H1 (cell line): Measurements from ENCODE around the gene PLP2. TPM values are rescaled to one million over a fixed set of nuclear protein-coding genes. Genes with fewer than 3 reads are reported as not detected.
A peak's percentile ranks its signal among the peaks of the same experiment; 100 is the strongest.

Experiments used
- CTCF ChIA-PET: fragments of 300-600 bp; sonication (Branson Sonifier 250); formaldehyde crosslinking; loops from one replicate; lab custom pipeline; 2021; ENCODE audit not compliant: partially characterized antibody; lab: Charles Lee
- POLR2A ChIA-PET: fragments of 300-600 bp; sonication (Branson Sonifier 250); formaldehyde crosslinking; loops from one replicate; lab custom pipeline; 2021; ENCODE audit warnings: inconsistent platforms; ENCODE audit not compliant: partially characterized antibody; lab: Charles Lee
- DNase-seq, 2 experiments: peaks; one replicate each; pipeline versions ENCODE4 v3.0.0 to v3.0.0-alpha.2; 2010 to 2022; ENCODE audit warnings: low spot score in 2 of 2, low read depth in 1 of 2, mixed read lengths in 1 of 2
- FAIRE-seq: peaks from 2 replicates; lab custom pipeline; 2011; peaks lifted over from hg19 to GRCh38; lab: Jason Lieb, UNC
- H2AFZ ChIP-seq: 2 replicates; pipeline ENCODE4 v1.8.1; 2012; ENCODE audit warnings: low read length, inconsistent platforms
- H2AK5ac ChIP-seq: 2 replicates; pipeline ENCODE4 v1.6.1; 2013; ENCODE audit warnings: low read depth, low read length
- H2BK120ac ChIP-seq: replicated peaks from 2 replicates; pipeline ENCODE3; 2013; ENCODE audit warnings: low read depth, low read length, inconsistent platforms
- H2BK12ac ChIP-seq: 2 replicates; pipeline ENCODE4 v1.6.1; 2013; ENCODE audit warnings: low read depth, low read length
- H2BK15ac ChIP-seq: 2 replicates; pipeline ENCODE4 v1.6.1; 2013; ENCODE audit warnings: low read length
- H2BK20ac ChIP-seq: 2 replicates; pipeline ENCODE4 v1.6.1; 2013; ENCODE audit warnings: low read length
- H2BK5ac ChIP-seq: 2 replicates; pipeline ENCODE4 v1.6.1; 2013; ENCODE audit warnings: low read depth, low read length
- H3K14ac ChIP-seq: 2 replicates; pipeline ENCODE4 v1.6.1; 2013; ENCODE audit warnings: inconsistent platforms; ENCODE audit not compliant: insufficient read length
- H3K18ac ChIP-seq: 2 replicates; pipeline ENCODE4 v1.6.1; 2013; ENCODE audit warnings: low read length; ENCODE audit errors: extremely low read depth
- H3K23ac ChIP-seq: 2 replicates; pipeline ENCODE4 v1.6.1; 2013; ENCODE audit warnings: inconsistent platforms; ENCODE audit not compliant: insufficient read length
- H3K23me2 ChIP-seq: 2 replicates; pipeline ENCODE4 v1.6.1; 2013; ENCODE audit warnings: low read depth, low read length
- H3K27ac ChIP-seq: 2 replicates; pipeline ENCODE4 v1.6.1; 2011; ENCODE audit warnings: low read depth, low read length, inconsistent platforms
- H3K27me3 ChIP-seq, 4 experiments: replicated peaks in 1 of 4; 1 replicate in 1 of 4; 2 replicates in 3 of 4; pipeline versions ENCODE4 v1.6.1 to v1.8.1; 2011 to 2013; ENCODE audit warnings: low read length in 3 of 4, mild to moderate bottlenecking in 3 of 4, inconsistent platforms in 2 of 4, mixed read lengths in 2 of 4, moderate library complexity in 1 of 4; ENCODE audit not compliant: control insufficient read depth in 3 of 4, insufficient read depth in 3 of 4; ENCODE audit errors: extremely low read depth in 1 of 4
- H3K36me3 ChIP-seq, 4 experiments: 2 replicates each; pipeline versions ENCODE4 v1.6.1 to v1.8.1; 2011 to 2013; ENCODE audit warnings: mild to moderate bottlenecking in 4 of 4, low read length in 3 of 4, moderate library complexity in 2 of 4, control low read depth in 1 of 4, inconsistent platforms in 1 of 4; ENCODE audit not compliant: insufficient read depth in 4 of 4, control insufficient read depth in 2 of 4
- H3K4ac ChIP-seq: replicated peaks from 2 replicates; pipeline ENCODE3; 2013; ENCODE audit warnings: low read length, low read depth, mixed read lengths, inconsistent platforms; ENCODE audit not compliant: insufficient read length
- H3K4me1 ChIP-seq, 4 experiments: replicated peaks in 1 of 4; 1 replicate in 1 of 4; 2 replicates in 3 of 4; pipeline versions ENCODE4 v1.6.1 to v1.8.1; 2011 to 2013; ENCODE audit warnings: low read length in 3 of 4, inconsistent platforms in 2 of 4, mixed read lengths in 1 of 4; ENCODE audit not compliant: insufficient read depth in 4 of 4, control insufficient read depth in 3 of 4
- H3K4me2 ChIP-seq, 2 experiments: 2 replicates each; pipeline versions ENCODE4 v1.6.1 to v1.8.1; 2011 to 2013; ENCODE audit warnings: low read depth in 2 of 2, low read length in 2 of 2, control low read depth in 1 of 2, inconsistent platforms in 1 of 2, mild to moderate bottlenecking in 1 of 2; ENCODE audit not compliant: insufficient read depth in 1 of 2
- H3K4me3 ChIP-seq, 4 experiments: fragments of 200-600, 300-600 bp in 1 of 4; sonication (generic), shearing (Covaris generic), sonication (Bioruptor Twin) in 1 of 4; 2 replicates each; pipeline versions ENCODE4 v1.5.1 to v1.8.1; 2011 to 2016; ENCODE audit warnings: low read length in 4 of 4, low read depth in 3 of 4, control low read depth in 2 of 4, inconsistent platforms in 2 of 4, mild to moderate bottlenecking in 2 of 4, mixed read lengths in 1 of 4, moderate library complexity in 1 of 4; ENCODE audit not compliant: insufficient read depth in 2 of 4; ENCODE audit errors: extremely low read depth in 1 of 4
- H3K56ac ChIP-seq: replicated peaks from 2 replicates; pipeline ENCODE3; 2013; ENCODE audit warnings: low read depth, mild to moderate bottlenecking, mixed read lengths, low read length, inconsistent platforms; ENCODE audit not compliant: insufficient read length
- H3K79me1 ChIP-seq: 2 replicates; pipeline ENCODE4 v1.6.1; 2013; ENCODE audit warnings: low read depth, low read length, control low read depth
- H3K79me2 ChIP-seq, 2 experiments: 2 replicates each; pipeline versions ENCODE4 v1.6.1 to v1.8.1; 2012 to 2013; ENCODE audit warnings: low read length in 2 of 2, mild to moderate bottlenecking in 2 of 2, inconsistent platforms in 1 of 2; ENCODE audit not compliant: insufficient read depth in 2 of 2, control insufficient read depth in 1 of 2
- H3K9ac ChIP-seq, 4 experiments: replicated peaks in 1 of 4; 1 replicate in 1 of 4; 2 replicates in 3 of 4; pipeline versions ENCODE4 v1.6.1 to v1.8.1; 2011 to 2013; ENCODE audit warnings: low read depth in 3 of 4, low read length in 3 of 4, control low read depth in 2 of 4, mild to moderate bottlenecking in 2 of 4, moderate library complexity in 2 of 4, inconsistent platforms in 1 of 4; ENCODE audit errors: extremely low read depth in 1 of 4
- H3K9me3 ChIP-seq, 2 experiments: 2 replicates each; pipeline versions ENCODE4 v1.6.1 to v1.8.1; 2012 to 2013; ENCODE audit warnings: mild to moderate bottlenecking in 2 of 2, moderate library complexity in 2 of 2, control low read depth in 1 of 2, inconsistent platforms in 1 of 2, low read depth in 1 of 2, low read length in 1 of 2, mixed read lengths in 1 of 2; ENCODE audit not compliant: insufficient read depth in 2 of 2
- H4K20me1 ChIP-seq, 2 experiments: replicated peaks in 1 of 2; 2 replicates each; pipeline versions ENCODE3 to v1.8.1; 2011 to 2013; ENCODE audit warnings: inconsistent platforms in 2 of 2, low read length in 2 of 2, mild to moderate bottlenecking in 1 of 2; ENCODE audit not compliant: insufficient read depth in 2 of 2, control insufficient read depth in 1 of 2
- H4K5ac ChIP-seq: 2 replicates; pipeline ENCODE4 v1.6.1; 2013; ENCODE audit warnings: low read length, low read depth, mixed read lengths, inconsistent platforms; ENCODE audit not compliant: insufficient read length
- H4K8ac ChIP-seq: 2 replicates; pipeline ENCODE4 v1.8.0; 2013; ENCODE audit warnings: mild to moderate bottlenecking, moderate library complexity, low read length, inconsistent platforms; ENCODE audit not compliant: insufficient read depth; ENCODE audit errors: extremely low read depth
- H4K91ac ChIP-seq: replicated peaks from 2 replicates; pipeline ENCODE3; 2013; ENCODE audit warnings: low read length, mixed read lengths, inconsistent platforms; ENCODE audit not compliant: insufficient read length
- ASH2L ChIP-seq: fragments of 200-600, 300-600 bp; sonication (generic); IDR thresholded peaks from one replicate; pipeline ENCODE4 v1.7.1; 2017; ENCODE audit warnings: low read length
- ATF3 ChIP-seq: IDR thresholded peaks from 2 replicates; pipeline ENCODE4 v1.6.1; 2011; ENCODE audit warnings: low read depth, mild to moderate bottlenecking, low read length; ENCODE audit not compliant: insufficient read depth
- CBX8 ChIP-seq: fragments of 300-800, 300-1000 bp; sonication (generic); IDR thresholded peaks from 2 replicates; pipeline ENCODE4 v1.7.1; 2016; ENCODE audit warnings: low read depth, low read length, borderline replicate concordance
- CHD2 ChIP-seq: IDR thresholded peaks from 2 replicates; pipeline ENCODE4 v1.6.1; 2012; ENCODE audit warnings: low read length, improper control_type of control experiment
- EGR1 ChIP-seq: IDR thresholded peaks from 2 replicates; pipeline ENCODE4 v1.6.1; 2011; ENCODE audit warnings: low read depth, low read length, borderline replicate concordance
- HDAC6 ChIP-seq: IDR thresholded peaks from one replicate; pipeline ENCODE4 v1.7.1; 2012; ENCODE audit warnings: low read depth, mild to moderate bottlenecking, inconsistent platforms, low read length, moderate library complexity
- KDM1A ChIP-seq: fragments of 200-600, 300-600 bp; sonication (generic); IDR thresholded peaks from 2 replicates; pipeline ENCODE4 v1.7.1; 2016; ENCODE audit warnings: mild to moderate bottlenecking, low read length, borderline replicate concordance
- POLR2A ChIP-seq, 2 experiments: IDR thresholded peaks; 1 replicate in 1 of 2; 2 replicates in 1 of 2; pipeline ENCODE4 v1.6.1; 2011; ENCODE audit warnings: low read depth in 2 of 2, low read length in 2 of 2, mild to moderate bottlenecking in 2 of 2; ENCODE audit errors: control extremely low read depth in 1 of 2
- RNF2 ChIP-seq: fragments of 200-900, 300-1000 bp; sonication (generic); IDR thresholded peaks from 2 replicates; pipeline ENCODE4 v1.7.1; 2016; ENCODE audit warnings: borderline replicate concordance, low read depth, mild to moderate bottlenecking, antibody characterized with exemption, low read length; ENCODE audit not compliant: poor library complexity, severe bottlenecking; ENCODE audit errors: missing control alignments
- SP2 ChIP-seq: IDR thresholded peaks from 2 replicates; pipeline ENCODE4 v1.6.1; 2012; ENCODE audit warnings: mild to moderate bottlenecking, low read length, inconsistent platforms
- TAF7 ChIP-seq: optimal IDR thresholded peaks from 2 replicates; pipeline ENCODE3; 2011; ENCODE audit warnings: low read depth, mild to moderate bottlenecking, inconsistent platforms, low read length, moderate library complexity, borderline replicate concordance
- YY1 ChIP-seq: IDR thresholded peaks from 2 replicates; pipeline ENCODE4 v1.6.1; 2011; ENCODE audit warnings: low read depth, mild to moderate bottlenecking, low read length
- ZNF274 ChIP-seq: IDR thresholded peaks from 2 replicates; pipeline ENCODE4 v1.7.0; 2012; ENCODE audit warnings: low read length, borderline replicate concordance; ENCODE audit errors: extremely low read depth
- WGBS, 2 experiments: shearing (Covaris generic) in 1 of 2; methylation state at CpG; one replicate each; pipeline versions ENCODE4 v1.1.6 to v1.1.7; 2013 to 2015; ENCODE audit warnings: low lambda C conversion rate in 2 of 2, mixed read lengths in 2 of 2, inconsistent platforms in 1 of 2, low coverage in 1 of 2, missing lambda C conversion rate in 1 of 2; ENCODE audit not compliant: insufficient replicate concordance in 2 of 2, insufficient coverage in 1 of 2, insufficient read length in 1 of 2; ENCODE audit errors: extremely low coverage in 1 of 2, missing lambda C conversion rate in 1 of 2; 5-methylcytosine and 5-hydroxymethylcytosine counted together
- polyA plus RNA-seq, 7 experiments: library from polyadenylated mRNA; depleted of rRNA in 3 of 7; stranded (reverse) in 5 of 7; unstranded in 2 of 7; fragments of >200 nt in 5 of 7; fragments of 200-250 nt in 2 of 7; gene quantifications; 1 replicate in 5 of 7; 2 replicates in 1 of 7; 4 replicates in 1 of 7; pipeline versions ENCODE4 v1.2.1 to v1.2.3, GENCODE V29; 2011 to 2013; ENCODE audit warnings: missing spikeins in 2 of 7, mixed read lengths in 2 of 7
- total RNA-seq: library from RNA; stranded (reverse); fragmentation: NEBNext Ultra II Directional; extraction: Animal tissue kit (Norgen Biotek cat#: 25700); gene quantifications from 2 replicates; pipeline ENCODE4 v1.2.1, GENCODE V29; 2021

PLP2 gene
- total and polyA plus RNA-seq, 2 of the 8 experiments (the other 6 are each of a cell fraction or from before 2014, with no cell fraction given) = 10.3 to 23.4 TPM

GRCh38 chrX:49174723-49175122 is 3.0 kb downstream of the PLP2 start:
- WGBS, 2 experiments = 90% methylated on average over 3 of the region's 3 CpGs; no CpG with 5 or more reads in 1 of the 2 experiments
- no peak overlapping the region for H3K9ac ChIP-seq
- peaks cover 0 to 5% of the 10 kb centered on the region in 2 experiments for H4K20me1 ChIP-seq
- no peak overlapping the region for H2BK12ac ChIP-seq
- no peak overlapping the region for H4K91ac ChIP-seq
- H3K27ac ChIP-seq = no peak overlapping the region
- H3K4ac ChIP-seq = no peak overlapping the region
- H4K5ac ChIP-seq = no peak overlapping the region
- H3K79me2 ChIP-seq = no peaks in the 10 kb centered on the region
- peaks cover 5% of the 10 kb centered on the region; the same call in 1 of the 2 replicates for H3K23me2 ChIP-seq
- H3K36me3 ChIP-seq = peaks cover 0 to 12% (median 1%) of the 10 kb centered on the region in 4 experiments; a peak in 5 of 8 replicates
- no peak overlapping the region for H3K23ac ChIP-seq
- ChIA-PET POLR2A (interaction anchor here (1.2 kb wide), 1 partner anchor 59 kb away, joined by 3 read pairs; no protein-coding TSS in a partner anchor), CTCF (interaction anchor here (2.2 kb wide), 1 partner anchor 10 kb away, joined by 7 read pairs; no protein-coding TSS in a partner anchor)
- H3K79me1 ChIP-seq = no peaks in the 10 kb centered on the region
- no peak overlapping the region for H2BK5ac ChIP-seq
- H3K56ac ChIP-seq = no peak overlapping the region
- no peak overlapping the region for H3K4me3 ChIP-seq
- no peak overlapping the region for H4K8ac ChIP-seq
- TF ChIP-seq TAF7 = no peak
- TF ChIP-seq SP2 = no peak
- TF ChIP-seq CHD2 = no peak
- no peak for TF ChIP-seq ZNF274
- TF ChIP-seq RNF2 = no peak
- TF ChIP-seq KDM1A = no peak
- no peak for TF ChIP-seq YY1
- TF ChIP-seq CBX8 = no peak
- TF ChIP-seq EGR1 = no peak
- TF ChIP-seq ASH2L = no peak
- no peak for TF ChIP-seq HDAC6
- TF ChIP-seq ATF3 = no peak
- TF ChIP-seq POLR2A (IDR thresholded peaks at IDR 0.05; ENCODE audit: control extremely low read depth in 1 of 2, low read depth in 2 of 2, low read length in 2 of 2) = no peak
- H2AFZ ChIP-seq = no peak overlapping the region
- peaks cover 0 to 8% (median 5%) of the 10 kb centered on the region in 4 experiments; a peak in 5 of 7 replicates for H3K27me3 ChIP-seq
- DNase-seq = no peak
- no peak overlapping the region for H2BK20ac ChIP-seq
- H3K4me1 ChIP-seq = no peaks in the 10 kb centered on the region
- no peak overlapping the region for H3K14ac ChIP-seq
- H3K9me3 ChIP-seq = no peaks in the 10 kb centered on the region
- no peak overlapping the region for H2AK5ac ChIP-seq
- peak; percentile 79 for FAIRE-seq
- H3K18ac ChIP-seq = no peak overlapping the region
- no peak overlapping the region for H2BK15ac ChIP-seq
- no peak overlapping the region for H2BK120ac ChIP-seq
- no peak overlapping the region for H3K4me2 ChIP-seq
